DOHH2 (cell line): ENCODE measurements around the gene NRAP.

Experiments used
- H3F3A ChIP-seq: fragments of 200-600 bp; sonication (generic), shearing (Covaris generic); 2 replicates; pipeline ENCODE4 v1.6.0; 2016; ENCODE audit warnings: antibody characterized with exemption, mild to moderate bottlenecking; ENCODE audit not compliant: control insufficient read depth, insufficient read depth
- H3K27ac ChIP-seq: fragments of 200-600 bp; sonication (generic); 2 replicates; pipeline ENCODE4 v1.5.1; 2014; ENCODE audit warnings: low read depth, mild to moderate bottlenecking, low read length, moderate library complexity
- H3K27me3 ChIP-seq: fragments of 200-600 bp; sonication (generic); 2 replicates; pipeline ENCODE4 v1.6.1; 2014; ENCODE audit warnings: mild to moderate bottlenecking, low read length, mixed read lengths; ENCODE audit not compliant: control insufficient read depth
- H3K36me3 ChIP-seq: fragments of 200-600 bp; sonication (generic); 2 replicates; pipeline ENCODE4 v1.6.1; 2014; ENCODE audit warnings: mild to moderate bottlenecking, low read length, moderate library complexity, mixed read lengths; ENCODE audit not compliant: control insufficient read depth
- H3K4me1 ChIP-seq: fragments of 200-600 bp; sonication (generic); 2 replicates; pipeline ENCODE4 v1.6.1; 2014; ENCODE audit warnings: mild to moderate bottlenecking, low read length, mixed read lengths; ENCODE audit not compliant: control insufficient read depth
- H3K4me2 ChIP-seq: fragments of 200-600 bp; sonication (generic); 2 replicates; pipeline ENCODE4 v1.6.0; 2014; ENCODE audit warnings: mild to moderate bottlenecking, low read length, moderate library complexity
- H3K4me3 ChIP-seq: fragments of 200-600 bp; sonication (generic); 2 replicates; pipeline ENCODE4 v1.5.1; 2014; ENCODE audit warnings: mild to moderate bottlenecking, low read length, mixed read lengths
- H3K79me2 ChIP-seq: fragments of 200-600 bp; sonication (generic); 2 replicates; pipeline ENCODE4 v1.6.1; 2014; ENCODE audit warnings: mild to moderate bottlenecking, low read length, mixed read lengths; ENCODE audit not compliant: control insufficient read depth
- H3K9me2 ChIP-seq: fragments of 200-600 bp; sonication (generic); replicated peaks from 2 replicates; pipeline ENCODE4 v1.6.1; 2014; ENCODE audit warnings: mild to moderate bottlenecking, low read length, mixed read lengths; ENCODE audit not compliant: control insufficient read depth
- H3K9me3 ChIP-seq: fragments of 200-600 bp; sonication (generic); 2 replicates; pipeline ENCODE4 v1.6.1; 2014; ENCODE audit warnings: antibody characterized with exemption, low read length, mixed read lengths; ENCODE audit not compliant: control insufficient read depth, insufficient read depth
- H4K20me1 ChIP-seq: fragments of 200-600 bp; sonication (generic); 2 replicates; pipeline ENCODE4 v1.6.0; 2014; ENCODE audit warnings: low read depth, mild to moderate bottlenecking, antibody characterized with exemption, low read length, moderate library complexity; ENCODE audit not compliant: control insufficient read depth, insufficient read depth
- CTCF ChIP-seq: fragments of 200-600 bp; sonication (generic); IDR thresholded peaks from one replicate; pipeline ENCODE4 v1.5.1; 2014; ENCODE audit warnings: antibody characterized with exemption, mild to moderate bottlenecking, low read depth, low read length; ENCODE audit not compliant: poor library complexity, severe bottlenecking
- EZH2phosphoT487 ChIP-seq: fragments of 200-600 bp; sonication (generic); IDR thresholded peaks from 2 replicates; pipeline ENCODE4 v1.6.1; 2017; ENCODE audit warnings: borderline replicate concordance, mild to moderate bottlenecking, antibody characterized with exemption, low read length, moderate library complexity, mixed read lengths

The NRAP gene

DNA sequence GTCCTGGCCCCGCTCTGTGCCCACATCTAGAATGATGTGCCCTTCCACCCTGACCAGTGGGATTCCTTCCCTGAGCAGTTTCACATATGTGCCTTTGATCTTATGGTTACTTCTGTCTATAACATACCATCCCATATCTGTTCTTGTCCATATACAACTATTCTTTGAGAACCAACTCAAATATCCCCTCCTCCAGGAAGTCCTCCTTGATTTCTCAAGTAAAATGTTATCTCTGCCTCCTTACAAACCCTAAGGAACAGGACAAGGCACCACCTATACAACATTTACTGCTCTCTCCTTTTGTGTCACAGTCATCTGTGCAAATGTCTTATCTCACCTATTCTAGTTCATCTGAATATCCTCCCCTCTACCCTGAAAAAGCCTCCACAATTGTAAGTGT is 82.7 kb downstream of the NRAP start:
- no peak overlapping the region for H3K4me2 ChIP-seq
- no peaks in the 10 kb centered on the region for H3K27me3 ChIP-seq
- no peaks in the 10 kb centered on the region for H3K9me2 ChIP-seq
- H3K4me3 ChIP-seq: no peak overlapping the region
- no peaks in the 10 kb centered on the region for H4K20me1 ChIP-seq
- no peaks in the 10 kb centered on the region for H3K4me1 ChIP-seq
- H3K79me2 ChIP-seq: no peaks in the 10 kb centered on the region
- H3F3A ChIP-seq: no peaks in the 10 kb centered on the region
- TF ChIP-seq CTCF (no peak), EZH2phosphoT487 (no peak)
- H3K36me3 ChIP-seq: no peaks in the 10 kb centered on the region
- no peak overlapping the region for H3K27ac ChIP-seq
- H3K9me3 ChIP-seq: no peaks in the 10 kb centered on the region

GRCh38 chr10:113578773-113579172 is 85.1 kb downstream of the NRAP start:
- Histone ChIP-seq H3K4me1 (no peaks in the 10 kb centered on the region), H3K9me2 (no peaks in the 10 kb centered on the region), H3K27ac (no peak overlapping the region), H3K4me2 (no peak overlapping the region), H4K20me1 (no peaks in the 10 kb centered on the region), H3K79me2 (no peaks in the 10 kb centered on the region), H3K9me3 (no peaks in the 10 kb centered on the region), H3K27me3 (no peaks in the 10 kb centered on the region), H3K4me3 (no peak overlapping the region), H3F3A (no peaks in the 10 kb centered on the region), H3K36me3 (no peaks in the 10 kb centered on the region)
- no peak for TF ChIP-seq EZH2phosphoT487
- TF ChIP-seq CTCF: no peak

DNA sequence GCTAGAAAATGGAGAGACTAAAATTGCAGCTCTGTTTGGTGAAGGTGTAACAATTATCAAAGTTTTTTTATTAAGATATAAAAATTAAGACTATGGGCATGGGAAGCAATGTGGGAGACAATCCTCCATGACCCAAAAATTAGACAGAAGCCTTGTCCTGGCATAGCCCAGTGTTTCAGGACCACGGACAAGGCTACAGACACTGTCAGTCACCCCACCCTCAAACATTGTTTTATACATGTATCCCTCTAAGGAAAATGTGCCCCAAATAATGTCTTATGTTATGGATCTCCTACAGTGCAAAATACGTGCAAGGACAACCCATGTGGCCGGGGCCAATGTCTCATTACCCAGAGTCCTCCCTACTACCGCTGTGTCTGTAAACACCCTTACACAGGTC is 87.0 kb downstream of the NRAP start:
- H3K9me2 ChIP-seq: no peaks in the 10 kb centered on the region
- H3K79me2 ChIP-seq: no peaks in the 10 kb centered on the region
- TF ChIP-seq EZH2phosphoT487: no peak
- TF ChIP-seq CTCF: no peak
- H3K9me3 ChIP-seq: no peaks in the 10 kb centered on the region
- H3F3A ChIP-seq: no peaks in the 10 kb centered on the region
- no peaks in the 10 kb centered on the region for H4K20me1 ChIP-seq
- H3K4me1 ChIP-seq: no peaks in the 10 kb centered on the region
- no peak overlapping the region for H3K4me2 ChIP-seq
- H3K27ac ChIP-seq: no peak overlapping the region
- no peaks in the 10 kb centered on the region for H3K36me3 ChIP-seq
- no peaks in the 10 kb centered on the region for H3K27me3 ChIP-seq
- H3K4me3 ChIP-seq: no peak overlapping the region

- H3K79me2 ChIP-seq: no peaks in the 10 kb centered on the region
- H3K27ac ChIP-seq: no peak overlapping the region
- H3K4me2 ChIP-seq: no peak overlapping the region
Measured at GRCh38 chr10:113573368-113573767, 90.5 kb downstream of the NRAP start.

More at GRCh38 chr10:113573368-113573767, 90.5 kb downstream of the NRAP start:
- Histone ChIP-seq H3K27me3 (no peaks in the 10 kb centered on the region), H3K4me3 (no peak overlapping the region), H3K9me2 (no peaks in the 10 kb centered on the region), H3K9me3 (no peaks in the 10 kb centered on the region), H3F3A (no peaks in the 10 kb centered on the region), H3K4me1 (no peaks in the 10 kb centered on the region), H3K36me3 (no peaks in the 10 kb centered on the region), H4K20me1 (no peaks in the 10 kb centered on the region)
- TF ChIP-seq CTCF: no peak
- no peak for TF ChIP-seq EZH2phosphoT487
